ENCODE results near the gene SPEM1. TPM values are rescaled to one million over a fixed set of nuclear protein-coding genes. Genes with fewer than 3 reads are reported as not detected.

Gene SPEM1
- total RNA-seq, 1 experiment from 2014 or later, result 0.33 TPM

DNA sequence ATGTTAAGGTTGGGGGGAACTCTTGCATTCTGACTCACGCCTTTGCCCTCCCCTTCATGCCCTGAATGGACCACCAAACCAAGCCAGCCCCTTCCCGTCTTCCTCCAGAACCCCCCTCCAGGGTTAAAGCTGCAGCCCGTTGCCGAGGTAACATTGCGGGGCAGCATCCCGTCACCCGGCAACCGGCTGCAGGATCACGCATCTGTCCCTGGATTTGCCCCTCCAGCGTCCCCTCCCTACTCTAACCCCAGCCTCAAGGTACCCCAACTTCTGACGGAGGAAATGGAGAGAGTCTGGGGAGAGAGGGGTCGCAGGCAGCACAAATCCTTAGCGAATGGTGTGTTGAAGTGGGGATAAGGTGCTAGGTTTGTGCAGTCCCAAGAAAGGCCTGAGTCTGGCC is 13.0 kb upstream of the SPEM1 start:
- no peak overlapping the region for H2BK120ac ChIP-seq (ENCODE audit: low read depth, low read length, poor library complexity, severe bottlenecking)
- TF ChIP-seq, protein P1, sequence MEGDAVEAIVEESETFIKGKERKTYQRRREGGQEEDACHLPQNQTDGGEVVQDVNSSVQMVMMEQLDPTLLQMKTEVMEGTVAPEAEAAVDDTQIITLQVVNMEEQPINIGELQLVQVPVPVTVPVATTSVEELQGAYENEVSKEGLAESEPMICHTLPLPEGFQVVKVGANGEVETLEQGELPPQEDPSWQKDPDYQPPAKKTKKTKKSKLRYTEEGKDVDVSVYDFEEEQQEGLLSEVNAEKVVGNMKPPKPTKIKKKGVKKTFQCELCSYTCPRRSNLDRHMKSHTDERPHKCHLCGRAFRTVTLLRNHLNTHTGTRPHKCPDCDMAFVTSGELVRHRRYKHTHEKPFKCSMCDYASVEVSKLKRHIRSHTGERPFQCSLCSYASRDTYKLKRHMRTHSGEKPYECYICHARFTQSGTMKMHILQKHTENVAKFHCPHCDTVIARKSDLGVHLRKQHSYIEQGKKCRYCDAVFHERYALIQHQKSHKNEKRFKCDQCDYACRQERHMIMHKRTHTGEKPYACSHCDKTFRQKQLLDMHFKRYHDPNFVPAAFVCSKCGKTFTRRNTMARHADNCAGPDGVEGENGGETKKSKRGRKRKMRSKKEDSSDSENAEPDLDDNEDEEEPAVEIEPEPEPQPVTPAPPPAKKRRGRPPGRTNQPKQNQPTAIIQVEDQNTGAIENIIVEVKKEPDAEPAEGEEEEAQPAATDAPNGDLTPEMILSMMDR (conservative IDR thresholded peaks at IDR 0.05), result no peak

More for the DNA sequence above, 13.0 kb upstream of the SPEM1 start:
- Histone ChIP-seq H3K23ac (ENCODE audit: insufficient read length, low read depth, low read length) (no peak overlapping the region), H4K5ac (ENCODE audit: insufficient read length, low read depth, low read length) (no peak overlapping the region), H2BK20ac (ENCODE audit: low read depth, low read length, poor library complexity, severe bottlenecking) (no peak overlapping the region), H3K79me2 (ENCODE audit: insufficient read depth, low read length) (no peaks in the 10 kb centered on the region), H3T11ph (ENCODE audit: low read length) (no peak overlapping the region), H3K9me3 (ENCODE audit: control insufficient read depth, low read depth, low read length) (no peaks in the 10 kb centered on the region), H2AFZ (ENCODE audit: low read length) (no peak overlapping the region), H2BK12ac (ENCODE audit: insufficient read length, low read depth, low read length) (no peak overlapping the region), H3K4ac (ENCODE audit: low read depth, low read length) (no peak overlapping the region), H3K27me3 (ENCODE audit: insufficient read depth, low read length) (no peaks in the 10 kb centered on the region), H3K4me1 (ENCODE audit: insufficient read depth, low read length) (no peaks in the 10 kb centered on the region; the same call in 1 of the 2 replicates), H3K56ac (ENCODE audit: insufficient read length, low read depth, low read length) (no peak overlapping the region), H3K27ac (ENCODE audit: insufficient read length, low read depth, low read length) (no peak overlapping the region), H3K9ac (ENCODE audit: extremely low read depth, insufficient read length, low read length) (no peak overlapping the region), H2AK5ac (ENCODE audit: insufficient read length, low read length) (no peak overlapping the region), H3K79me1 (ENCODE audit: insufficient read depth, low read depth, low read length, poor library complexity, severe bottlenecking) (no peaks in the 10 kb centered on the region), H4K91ac (ENCODE audit: insufficient read length, low read depth, low read length) (no peak overlapping the region), H4K8ac (replicated peaks; ENCODE audit: insufficient read length, low read depth, low read length) (no peak overlapping the region), H3K18ac (ENCODE audit: insufficient read length, low read depth, low read length) (no peak overlapping the region), H2BK5ac (ENCODE audit: insufficient read length, low read length) (no peak overlapping the region), H3K23me2 (ENCODE audit: insufficient read length, low read depth, low read length, poor library complexity, severe bottlenecking) (peaks cover 5% of the 10 kb centered on the region), H2BK15ac (ENCODE audit: low read depth, low read length) (no peak overlapping the region), H4K20me1 (ENCODE audit: control insufficient read depth, insufficient read depth, insufficient read length) (no peaks in the 10 kb centered on the region), H3K14ac (ENCODE audit: insufficient read depth, low read length) (no peak overlapping the region), H3K4me2 (ENCODE audit: insufficient read depth, insufficient read length, low read length) (no peak overlapping the region)
- peak overlapping the region in 1 of 2 experiments; percentile 96; a peak in 3 of 5 replicates for H3K4me3 Mint-ChIP-seq
- no CpG with 5 or more reads among the region's 13 CpGs for WGBS (ENCODE audit: extremely low coverage, insufficient read length, low lambda C conversion rate)
- no peak for DNase-seq
- peaks cover 0 to 2% of the 10 kb centered on the region in 2 experiments; a peak in 1 of 5 replicates for H3K9me3 Mint-ChIP-seq
- peaks cover 16 to 26% (median 25%) of the 10 kb centered on the region in 3 experiments for H3K36me3 Mint-ChIP-seq (ENCODE audit: insufficient read depth in 1 of 3, low read depth in 3 of 3)
- peak overlapping the region in 1 of 3 experiments; percentile 24; a peak in 2 of 7 replicates for H3K27ac Mint-ChIP-seq
- no peaks in the 10 kb centered on the region for H3K27me3 Mint-ChIP-seq (ENCODE audit: low read depth)
- H3K4me1 Mint-ChIP-seq, result peaks cover 24 to 32% of the 10 kb centered on the region in 2 experiments
